Measurements from ENCODE around the gene ANKRD44.

Gene ANKRD44

DNA sequence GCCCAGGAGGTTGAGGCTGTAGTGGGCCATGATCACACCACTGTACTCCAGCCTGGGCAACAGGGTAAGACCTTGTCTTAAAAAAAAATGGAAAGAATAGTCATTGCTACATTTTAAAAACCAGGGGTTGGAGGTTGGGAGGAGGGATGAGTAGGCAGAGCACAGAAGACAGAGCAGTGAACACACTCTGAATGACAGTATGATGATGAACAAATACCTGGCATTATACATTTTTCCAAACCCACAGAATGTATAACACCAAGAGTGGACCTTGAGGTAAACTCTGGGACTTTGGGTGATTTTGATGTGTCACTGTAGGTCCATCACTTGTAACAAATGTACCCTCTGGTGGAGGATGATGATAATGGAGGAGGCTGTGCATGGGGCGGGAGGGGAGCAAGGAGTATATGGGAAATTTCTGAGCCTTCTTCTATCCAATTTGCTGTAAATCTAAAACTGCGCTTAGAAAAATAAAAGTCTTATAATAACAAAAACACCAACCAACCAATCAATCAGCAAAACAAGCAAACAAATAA, 272.6 kb downstream of the ANKRD44 start:
- no peak overlapping the region for H2BK15ac ChIP-seq (ENCODE audit: low read depth, poor library complexity, severe bottlenecking)
- H4K91ac ChIP-seq (ENCODE audit: low read length) = no peak overlapping the region
- WGBS = 100% methylated on average over 1 of the region's 2 CpGs
- no peak overlapping the region for H2AK5ac ChIP-seq (ENCODE audit: low read length, severe bottlenecking)
- no peaks in the 10 kb centered on the region for H3K79me1 ChIP-seq (replicated peaks; ENCODE audit: low read length, poor library complexity, severe bottlenecking)
- H3K27ac ChIP-seq (ENCODE audit: low read length, poor library complexity, severe bottlenecking) = no peak overlapping the region
- DNase-seq = no peak
- no peak overlapping the region for H3K18ac ChIP-seq (ENCODE audit: low read depth in 1 of 2, low read length in 2 of 2)
- H2BK5ac ChIP-seq (ENCODE audit: low read depth, low read length, poor library complexity, severe bottlenecking) = no peak overlapping the region
- no peak overlapping the region for H3K23ac ChIP-seq (ENCODE audit: low read length in 2 of 2)
- no peak overlapping the region for H3K4ac ChIP-seq (ENCODE audit: low read depth in 1 of 2, low read length in 2 of 2)
- no peak overlapping the region for H4K8ac ChIP-seq (ENCODE audit: low read length)
- H2BK12ac ChIP-seq (ENCODE audit: low read length in 2 of 2) = no peak overlapping the region
- no peak overlapping the region for H3K14ac ChIP-seq (ENCODE audit: low read length in 2 of 2)
- no peak overlapping the region for H2BK120ac ChIP-seq (ENCODE audit: low read depth, low read length)
- H3K27me3 ChIP-seq (ENCODE audit: control insufficient read depth in 1 of 2, insufficient read depth in 1 of 2, low read length in 2 of 2) = no peaks in the 10 kb centered on the region
- no peak overlapping the region for H2AFZ ChIP-seq (ENCODE audit: low read depth, low read length)
- no peak overlapping the region for H3K9ac ChIP-seq (ENCODE audit: low read length)
- H3K4me2 ChIP-seq (ENCODE audit: low read length, poor library complexity, severe bottlenecking) = no peak overlapping the region
- no peak overlapping the region for H3K4me3 ChIP-seq (ENCODE audit: insufficient read depth in 1 of 2, low read depth in 1 of 2, low read length in 2 of 2)
- H3K9me3 ChIP-seq (ENCODE audit: control insufficient read depth, low read length) = no peaks in the 10 kb centered on the region
- no peaks in the 10 kb centered on the region for H3K4me1 ChIP-seq (ENCODE audit: control insufficient read depth, insufficient read depth, low read depth, low read length)
- H3K36me3 ChIP-seq (ENCODE audit: control insufficient read depth in 1 of 2, insufficient read depth in 2 of 2, low read depth in 1 of 2, low read length in 2 of 2) = no peaks in the 10 kb centered on the region

DNA sequence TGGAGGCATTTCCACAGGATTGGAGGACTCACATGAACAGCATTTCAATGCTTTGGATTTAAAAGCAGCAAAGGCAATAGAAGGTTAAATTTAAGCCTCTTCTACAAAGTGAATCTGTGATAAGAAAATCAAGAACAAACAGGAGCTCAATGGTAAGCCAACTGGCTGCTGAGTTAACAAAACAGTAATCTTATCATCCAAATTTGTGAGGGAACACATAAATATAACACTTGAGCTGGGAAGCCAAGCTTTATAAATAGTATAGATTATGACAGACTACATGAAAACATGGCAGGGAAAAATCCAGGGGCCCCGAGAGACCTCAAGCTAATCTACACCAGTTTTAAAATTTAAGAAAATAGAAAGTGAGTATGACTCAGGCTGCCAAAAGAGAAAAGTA, 275.6 kb downstream of the ANKRD44 start:
- H3K9me3 ChIP-seq (ENCODE audit: control insufficient read depth, low read length) = peaks cover 6% of the 10 kb centered on the region
- no peaks in the 10 kb centered on the region for H3K36me3 ChIP-seq (ENCODE audit: control insufficient read depth in 1 of 2, insufficient read depth in 2 of 2, low read depth in 1 of 2, low read length in 2 of 2)
- no peak overlapping the region for H2AK5ac ChIP-seq (ENCODE audit: low read length, severe bottlenecking)
- H2BK15ac ChIP-seq (ENCODE audit: low read depth, poor library complexity, severe bottlenecking) = no peak overlapping the region
- no CpG with 5 or more reads among the region's 1 CpG for WGBS
- H2AFZ ChIP-seq (ENCODE audit: low read depth, low read length) = no peak overlapping the region
- H3K18ac ChIP-seq (ENCODE audit: low read depth in 1 of 2, low read length in 2 of 2) = no peak overlapping the region
- H3K4me1 ChIP-seq (ENCODE audit: control insufficient read depth, insufficient read depth, low read depth, low read length) = no peaks in the 10 kb centered on the region
- no peak overlapping the region for H2BK120ac ChIP-seq (ENCODE audit: low read depth, low read length)
- H3K79me1 ChIP-seq (replicated peaks; ENCODE audit: low read length, poor library complexity, severe bottlenecking) = no peaks in the 10 kb centered on the region
- H2BK5ac ChIP-seq (ENCODE audit: low read depth, low read length, poor library complexity, severe bottlenecking) = no peak overlapping the region
- DNase-seq = no peak
- H3K23ac ChIP-seq (ENCODE audit: low read length in 2 of 2) = no peak overlapping the region
- no peak overlapping the region for H2BK12ac ChIP-seq (ENCODE audit: low read length in 2 of 2)
- H3K4ac ChIP-seq (ENCODE audit: low read depth in 1 of 2, low read length in 2 of 2) = no peak overlapping the region
- H3K4me3 ChIP-seq (ENCODE audit: insufficient read depth in 1 of 2, low read depth in 1 of 2, low read length in 2 of 2) = no peak overlapping the region
- no peak overlapping the region for H3K27ac ChIP-seq (ENCODE audit: low read length, poor library complexity, severe bottlenecking)
- no peak overlapping the region for H4K91ac ChIP-seq (ENCODE audit: low read length)
- no peak overlapping the region for H3K14ac ChIP-seq (ENCODE audit: low read length in 2 of 2)
- H3K4me2 ChIP-seq (ENCODE audit: low read length, poor library complexity, severe bottlenecking) = no peak overlapping the region
- no peaks in the 10 kb centered on the region for H3K27me3 ChIP-seq (ENCODE audit: control insufficient read depth in 1 of 2, insufficient read depth in 1 of 2, low read length in 2 of 2)
- H4K8ac ChIP-seq (ENCODE audit: low read length) = no peak overlapping the region
- no peak overlapping the region for H3K9ac ChIP-seq (ENCODE audit: low read length)

DNA sequence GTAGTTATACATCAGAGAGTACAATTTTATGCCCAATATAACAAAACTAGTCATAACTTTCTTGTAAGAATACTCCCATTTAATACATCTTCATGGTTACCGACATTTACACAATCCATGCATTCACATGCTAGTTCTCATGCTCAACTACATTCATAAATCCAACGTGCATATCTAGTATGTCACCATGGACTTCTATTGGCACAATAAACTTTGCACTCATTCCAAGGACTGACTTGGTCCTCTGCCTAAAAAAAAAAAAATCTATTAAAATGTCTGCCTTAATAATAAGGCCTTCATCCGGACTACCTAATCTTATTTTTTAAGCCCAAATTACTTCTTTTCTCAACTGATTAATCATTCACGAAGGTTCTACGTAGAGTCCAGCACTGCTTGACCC, 276.3 kb downstream of the ANKRD44 start:
- Histone ChIP-seq H2AFZ (ENCODE audit: low read depth, low read length) (no peak overlapping the region), H2BK12ac (ENCODE audit: low read length in 2 of 2) (no peak overlapping the region), H3K9me3 (ENCODE audit: control insufficient read depth, low read length) (peaks cover 6% of the 10 kb centered on the region), H3K4me2 (ENCODE audit: low read length, poor library complexity, severe bottlenecking) (no peak overlapping the region), H4K91ac (ENCODE audit: low read length) (no peak overlapping the region), H3K27ac (ENCODE audit: low read length, poor library complexity, severe bottlenecking) (no peak overlapping the region), H3K4ac (ENCODE audit: low read depth in 1 of 2, low read length in 2 of 2) (no peak overlapping the region), H3K23ac (ENCODE audit: low read length in 2 of 2) (no peak overlapping the region), H3K18ac (ENCODE audit: low read depth in 1 of 2, low read length in 2 of 2) (no peak overlapping the region), H3K9ac (ENCODE audit: low read length) (no peak overlapping the region), H2BK5ac (ENCODE audit: low read depth, low read length, poor library complexity, severe bottlenecking) (no peak overlapping the region), H2BK15ac (ENCODE audit: low read depth, poor library complexity, severe bottlenecking) (no peak overlapping the region), H3K4me1 (ENCODE audit: control insufficient read depth, insufficient read depth, low read depth, low read length) (no peaks in the 10 kb centered on the region), H2BK120ac (ENCODE audit: low read depth, low read length) (no peak overlapping the region), H3K27me3 (ENCODE audit: control insufficient read depth in 1 of 2, insufficient read depth in 1 of 2, low read length in 2 of 2) (no peaks in the 10 kb centered on the region), H3K36me3 (ENCODE audit: control insufficient read depth in 1 of 2, insufficient read depth in 2 of 2, low read depth in 1 of 2, low read length in 2 of 2) (no peaks in the 10 kb centered on the region), H3K79me1 (replicated peaks; ENCODE audit: low read length, poor library complexity, severe bottlenecking) (no peaks in the 10 kb centered on the region), H3K4me3 (ENCODE audit: insufficient read depth in 1 of 2, low read depth in 1 of 2, low read length in 2 of 2) (no peak overlapping the region), H4K8ac (ENCODE audit: low read length) (no peak overlapping the region), H3K14ac (ENCODE audit: low read length in 2 of 2) (no peak overlapping the region), H2AK5ac (ENCODE audit: low read length, severe bottlenecking) (no peak overlapping the region)
- no peak for DNase-seq
- 97% methylated on average over 4 of the region's 5 CpGs for WGBS

DNA sequence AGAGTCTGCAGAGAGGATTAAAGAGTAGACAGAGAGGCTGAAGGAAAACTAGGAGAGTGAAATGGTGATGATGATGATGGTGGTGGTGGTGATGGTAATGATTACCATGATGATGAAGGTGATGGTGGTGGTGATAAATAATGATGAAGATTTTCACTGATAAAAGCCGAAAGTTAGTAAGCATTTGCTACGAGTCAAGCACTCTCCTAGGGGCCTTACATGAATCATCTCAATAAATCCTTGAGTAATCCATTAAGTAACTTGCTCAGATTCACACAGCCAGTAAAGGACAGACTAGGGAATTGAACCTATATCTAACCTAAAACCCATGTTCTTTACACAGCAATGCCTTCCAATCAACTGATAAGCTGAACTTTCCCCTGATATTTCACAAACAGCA, 277.4 kb downstream of the ANKRD44 start:
- Histone ChIP-seq H3K4me1 (ENCODE audit: control insufficient read depth, insufficient read depth, low read depth, low read length) (peaks cover 1% of the 10 kb centered on the region), H3K27ac (ENCODE audit: low read length, poor library complexity, severe bottlenecking) (no peak overlapping the region), H2BK15ac (ENCODE audit: low read depth, poor library complexity, severe bottlenecking) (no peak overlapping the region), H3K9me3 (ENCODE audit: control insufficient read depth, low read length) (peaks cover 6% of the 10 kb centered on the region), H3K9ac (ENCODE audit: low read length) (no peak overlapping the region), H2BK12ac (ENCODE audit: low read length in 2 of 2) (no peak overlapping the region), H2BK120ac (ENCODE audit: low read depth, low read length) (no peak overlapping the region), H3K18ac (ENCODE audit: low read depth in 1 of 2, low read length in 2 of 2) (no peak overlapping the region), H3K14ac (ENCODE audit: low read length in 2 of 2) (no peak overlapping the region), H3K4ac (ENCODE audit: low read depth in 1 of 2, low read length in 2 of 2) (no peak overlapping the region), H2BK5ac (ENCODE audit: low read depth, low read length, poor library complexity, severe bottlenecking) (no peak overlapping the region), H3K36me3 (ENCODE audit: control insufficient read depth in 1 of 2, insufficient read depth in 2 of 2, low read depth in 1 of 2, low read length in 2 of 2) (no peaks in the 10 kb centered on the region), H3K27me3 (ENCODE audit: control insufficient read depth in 1 of 2, insufficient read depth in 1 of 2, low read length in 2 of 2) (no peaks in the 10 kb centered on the region), H3K4me2 (ENCODE audit: low read length, poor library complexity, severe bottlenecking) (no peak overlapping the region), H3K4me3 (ENCODE audit: insufficient read depth in 1 of 2, low read depth in 1 of 2, low read length in 2 of 2) (no peak overlapping the region), H3K23ac (ENCODE audit: low read length in 2 of 2) (no peak overlapping the region), H2AFZ (ENCODE audit: low read depth, low read length) (no peak overlapping the region), H4K8ac (ENCODE audit: low read length) (no peak overlapping the region), H2AK5ac (ENCODE audit: low read length, severe bottlenecking) (no peak overlapping the region), H4K91ac (ENCODE audit: low read length) (no peak overlapping the region), H3K79me1 (replicated peaks; ENCODE audit: low read length, poor library complexity, severe bottlenecking) (no peaks in the 10 kb centered on the region)
- DNase-seq = no peak
- whole genome bisulfite sequencing = 64% methylated on average over 2 of the region's 2 CpGs
